ENCODE results near the gene MCF2L2.
"Not testable (repeated sequence)": the region's sequence is repeated elsewhere in the genome, so short reads cannot be mapped to it uniquely, and the experiment has no call there.

The MCF2L2 gene

GRCh38 chr3:183259621-183260020, 168.8 kb downstream of the MCF2L2 start:
- DNase-seq: no peak

- no peak for DNase-seq
Measured at GRCh38 chr3:183259087-183259486, 169.3 kb downstream of the MCF2L2 start.

GRCh38 chr3:183255348-183255730, 173.1 kb downstream of the MCF2L2 start:
- no peak for DNase-seq

GRCh38 chr3:183254487-183255347, 173.7 kb downstream of the MCF2L2 start:
- no peak for DNase-seq

- peak; percentile 19 for DNase-seq
Measured at GRCh38 chr3:183253528-183254486, 174.6 kb downstream of the MCF2L2 start.

GRCh38 chr3:183252973-183253527, 175.4 kb downstream of the MCF2L2 start, which contains the start of gene B3GNT5:
Gene B3GNT5 (plus strand): TSS chr3:183253253. CDS start chr3:183269799, 16,546 bp downstream.
- DNase-seq: peak; percentile 24

- DNase-seq: no peak
Measured at GRCh38 chr3:183252118-183252782, 176.2 kb downstream of the MCF2L2 start.

GRCh38 chr3:183249006-183249718, 179.3 kb downstream of the MCF2L2 start:
- DNase-seq: no peak

- no peak for DNase-seq
Measured at GRCh38 chr3:183247011-183247589, 181.3 kb downstream of the MCF2L2 start.

GRCh38 chr3:183244981-183245476, 183.4 kb downstream of the MCF2L2 start:
- DNase-seq: no peak

- DNase-seq: no peak
Measured at GRCh38 chr3:183244219-183244618, 184.2 kb downstream of the MCF2L2 start.

- no peak for DNase-seq
Measured at GRCh38 chr3:183242431-183242830, 186.0 kb downstream of the MCF2L2 start.

GRCh38 chr3:183239046-183239445, 189.4 kb downstream of the MCF2L2 start:
- DNase-seq: no peak

- no peak for DNase-seq
Measured at GRCh38 chr3:183233966-183234365, 194.5 kb downstream of the MCF2L2 start.

GRCh38 chr3:183230826-183231225, 197.6 kb downstream of the MCF2L2 start:
- DNase-seq: no peak

GRCh38 chr3:183230251-183230650, 198.2 kb downstream of the MCF2L2 start:
- DNase-seq: not testable (repeated sequence)

GRCh38 chr3:183229178-183229577, 199.2 kb downstream of the MCF2L2 start:
- DNase-seq: no peak

- no peak for DNase-seq
Measured at GRCh38 chr3:183227586-183227985, 200.8 kb downstream of the MCF2L2 start.

- no peak for DNase-seq
Measured at GRCh38 chr3:183226333-183226890, 202.0 kb downstream of the MCF2L2 start.

- peak; percentile 32 for DNase-seq
Measured at GRCh38 chr3:183224180-183224970, 204.0 kb downstream of the MCF2L2 start.

All from CD4-positive, alpha-beta T cell treated with Interleukin-12 subunit alpha and Interleukin-12 subunit beta, for 1 hour (primary cell).